HEK293T (cell line): ENCODE results near the gene MAK.

Source experiments
- CTCF ChIA-PET: fragments of 350-600 bp; formaldehyde crosslinking; extraction: SDS; loops from one replicate; lab custom pipeline; 2021; ENCODE audit warnings: antibody characterized with exemption, inconsistent platforms; lab: Yijun Ruan, JAX
- POLR2A ChIA-PET: fragments of 350-600 bp; formaldehyde crosslinking; extraction: SDS; loops from one replicate; lab custom pipeline; 2020; ENCODE audit warnings: antibody characterized with exemption, inconsistent platforms; lab: Yijun Ruan, JAX
- DNase-seq: peaks from one replicate; pipeline ENCODE4 v3.0.0; 2012; ENCODE audit warnings: mixed read lengths; ENCODE audit errors: extremely low spot score
- ARNT ChIP-seq: fragments of 450-650 bp; IDR thresholded peaks from 2 replicates; pipeline ENCODE4 v1.6.1; 2017; ENCODE audit warnings: mild to moderate bottlenecking
- BHLHE40 ChIP-seq: fragments of 450-650 bp; IDR thresholded peaks from 2 replicates; pipeline ENCODE4 v1.6.1; 2016; ENCODE audit warnings: mild to moderate bottlenecking, moderate library complexity, borderline replicate concordance
- CTBP1 ChIP-seq: fragments of 450-650 bp; IDR thresholded peaks from 2 replicates; pipeline ENCODE4 v1.6.1; 2016; ENCODE audit warnings: borderline replicate concordance
- ELF4 ChIP-seq: fragments of 450-650 bp; IDR thresholded peaks from 2 replicates; pipeline ENCODE4 v1.6.1; 2017; ENCODE audit warnings: antibody characterized with exemption
- FOXA1 ChIP-seq: fragments of 450-650 bp; IDR thresholded peaks from 2 replicates; pipeline ENCODE4 v1.6.1; 2016; ENCODE audit warnings: mild to moderate bottlenecking
- FOXK2 ChIP-seq: fragments of 450-650 bp; IDR thresholded peaks from 2 replicates; pipeline ENCODE4 v1.6.1; 2016; ENCODE audit warnings: mild to moderate bottlenecking
- FOXM1 ChIP-seq: fragments of 450-650 bp; IDR thresholded peaks from 2 replicates; pipeline ENCODE4 v1.6.1; 2017; ENCODE audit warnings: mild to moderate bottlenecking, borderline replicate concordance
- HDGF ChIP-seq: fragments of 450-650 bp; IDR thresholded peaks from 2 replicates; pipeline ENCODE4 v1.6.1; 2017; ENCODE audit warnings: antibody characterized with exemption, borderline replicate concordance
- L3MBTL2 ChIP-seq: fragments of 450-650 bp; conservative IDR thresholded peaks from 2 replicates; pipeline ENCODE4 v1.6.1; 2016; ENCODE audit warnings: mild to moderate bottlenecking
- LEF1 ChIP-seq: fragments of 450-650 bp; IDR thresholded peaks from 2 replicates; pipeline ENCODE4 v1.6.1; 2017; ENCODE audit warnings: mild to moderate bottlenecking, borderline replicate concordance
- NFRKB ChIP-seq: fragments of 450-650 bp; IDR thresholded peaks from 2 replicates; pipeline ENCODE4 v1.6.1; 2016; ENCODE audit warnings: mild to moderate bottlenecking, moderate library complexity
- PKNOX1 ChIP-seq: fragments of 450-650 bp; IDR thresholded peaks from 2 replicates; pipeline ENCODE4 v1.6.1; 2016
- SP1 ChIP-seq: fragments of 450-650 bp; IDR thresholded peaks from 2 replicates; pipeline ENCODE4 v1.6.1; 2017
- SUZ12 ChIP-seq: fragments of 450-650 bp; IDR thresholded peaks from 2 replicates; pipeline ENCODE4 v1.6.1; 2016; ENCODE audit warnings: mild to moderate bottlenecking
- TARDBP ChIP-seq: fragments of 450-650 bp; IDR thresholded peaks from 2 replicates; pipeline ENCODE4 v1.6.1; 2016
- ZNF384 ChIP-seq: fragments of 450-650 bp; IDR thresholded peaks from 2 replicates; pipeline ENCODE4 v1.6.1; 2016

The MAK gene

GRCh38 chr6:10794239-10794638 is 44.1 kb downstream of the MAK start:
- no peak for DNase-seq
- POLR2A ChIA-PET: no interaction called here
- TF ChIP-seq CTBP1 (no peak), PKNOX1 (no peak), L3MBTL2 (no peak), ARNT (no peak), ZNF384 (no peak), BHLHE40 (no peak), FOXA1 (no peak), HDGF (no peak)
- CTCF ChIA-PET: no interaction called here

GRCh38 chr6:10793695-10794094 is 44.6 kb downstream of the MAK start:
- no peak for DNase-seq
- POLR2A ChIA-PET: no interaction called here
- CTCF ChIA-PET: no interaction called here
- TF ChIP-seq LEF1: no peak
- TF ChIP-seq NFRKB: no peak
- TF ChIP-seq HDGF: no peak
- no peak for TF ChIP-seq ZNF384
- TF ChIP-seq SP1: no peak
- no peak for TF ChIP-seq ELF4
- TF ChIP-seq L3MBTL2: no peak
- no peak for TF ChIP-seq TARDBP
- TF ChIP-seq FOXK2: no peak
- no peak for TF ChIP-seq FOXM1
- TF ChIP-seq ARNT: no peak
- TF ChIP-seq BHLHE40: no peak
- TF ChIP-seq CTBP1: no peak

GRCh38 chr6:10793035-10793434 is 45.3 kb downstream of the MAK start:
- POLR2A ChIA-PET: no interaction called here
- CTCF ChIA-PET: no interaction called here

GRCh38 chr6:10792101-10792500 is 46.2 kb downstream of the MAK start:
- no peak for DNase-seq
- no peak for TF ChIP-seq FOXK2
- TF ChIP-seq NFRKB: no peak
- TF ChIP-seq FOXM1: no peak
- TF ChIP-seq LEF1: no peak
- no peak for TF ChIP-seq ZNF384
- no peak for TF ChIP-seq HDGF
- CTCF ChIA-PET: no interaction called here
- POLR2A ChIA-PET: no interaction called here

More at GRCh38 chr6:10793035-10793434, 45.3 kb downstream of the MAK start:
- TF ChIP-seq FOXM1 (no peak), ZNF384 (no peak), TARDBP (no peak), SUZ12 (no peak)
- DNase-seq: no peak

- no peak for DNase-seq
- TF ChIP-seq SUZ12: no peak
- no peak for TF ChIP-seq FOXA1
- TF ChIP-seq HDGF: no peak
- no peak for TF ChIP-seq ZNF384
- TF ChIP-seq NFRKB: no peak
- no peak for TF ChIP-seq FOXK2
- no peak for TF ChIP-seq L3MBTL2
- TF ChIP-seq PKNOX1: no peak
- TF ChIP-seq SP1: no peak
- TF ChIP-seq BHLHE40: no peak
- CTCF ChIA-PET: no interaction called here
- POLR2A ChIA-PET: no interaction called here
These were observed 46.7 kb downstream of the MAK start for GRCh38 chr6:10791673-10792072.

- ChIA-PET CTCF (no interaction called here), POLR2A (no interaction called here)
- DNase-seq: no peak
- TF ChIP-seq ELF4 (no peak), FOXA1 (no peak), NFRKB (no peak), PKNOX1 (no peak), TARDBP (no peak), CTBP1 (no peak)
These were observed 59.3 kb downstream of the MAK start for GRCh38 chr6:10779076-10779475.

- TF ChIP-seq ELF4: no peak
- TF ChIP-seq SUZ12: no peak
- TF ChIP-seq FOXK2: no peak
- POLR2A ChIA-PET: no interaction called here
- CTCF ChIA-PET: no interaction called here
- DNase-seq: no peak
These were observed 60.1 kb downstream of the MAK start for GRCh38 chr6:10778230-10778629.

GRCh38 chr6:10771371-10771894 is 66.9 kb downstream of the MAK start:
- TF ChIP-seq BHLHE40 (no peak), FOXA1 (no peak), NFRKB (no peak), SUZ12 (no peak), ELF4 (no peak), L3MBTL2 (no peak)
- CTCF ChIA-PET: no interaction called here
- no peak for DNase-seq
- POLR2A ChIA-PET: interaction anchor here (1.3 kb wide), 1 partner anchor 23 kb away, joined by 5 read pairs; no protein-coding TSS in a partner anchor
